Liver (tissue), 9 donors: ENCODE results near the gene DPH5. TPM values are rescaled to one million over a fixed set of nuclear protein-coding genes. Genes with fewer than 3 reads are reported as not detected.
"Not testable (repeated sequence)": the region's sequence is repeated elsewhere in the genome, so short reads cannot be mapped to it uniquely, and the experiment has no call there.

Experiments used
- DNase-seq: peaks from one replicate; pipeline ENCODE4 v3.0.0-alpha.2; 2017; ENCODE audit warnings: low spot score
- H3K27ac ChIP-seq, 2 donors: one replicate each; pipeline ENCODE4 v1.7.0; 2013; ENCODE audit warnings: inconsistent platforms in 2 of 2, low read length in 2 of 2, control low read depth in 1 of 2, low read depth in 1 of 2, mild to moderate bottlenecking in 1 of 2
- H3K27me3 ChIP-seq, 4 donors: one replicate each; pipeline versions ENCODE4 v1.6.1 to v1.7.0; 2013; ENCODE audit warnings: low read length in 3 of 4, inconsistent platforms in 1 of 4, mild to moderate bottlenecking in 1 of 4, moderate library complexity in 1 of 4; ENCODE audit not compliant: control insufficient read depth in 4 of 4, insufficient read depth in 4 of 4
- H3K36me3 ChIP-seq, 4 donors: one replicate each; pipeline versions ENCODE4 v1.6.1 to v1.7.0; 2013; ENCODE audit warnings: low read length in 3 of 4, mild to moderate bottlenecking in 3 of 4, low read depth in 1 of 4, moderate library complexity in 1 of 4; ENCODE audit not compliant: control insufficient read depth in 4 of 4, insufficient read depth in 3 of 4
- H3K4me1 ChIP-seq, 4 donors: one replicate each; pipeline versions ENCODE4 v1.6.1 to v1.7.0; 2013; ENCODE audit warnings: low read length in 3 of 4, mild to moderate bottlenecking in 3 of 4, moderate library complexity in 1 of 4; ENCODE audit not compliant: control insufficient read depth in 4 of 4, insufficient read depth in 4 of 4
- H3K4me3 ChIP-seq, 3 donors: one replicate each; pipeline versions ENCODE4 v1.6.1 to v1.7.0; 2013; ENCODE audit warnings: low read length in 3 of 3, control low read depth in 1 of 3, low read depth in 1 of 3, mild to moderate bottlenecking in 1 of 3
- H3K9ac ChIP-seq, 2 donors: one replicate each; pipeline ENCODE4 v1.7.0; 2013; ENCODE audit warnings: low read length in 2 of 2, mild to moderate bottlenecking in 2 of 2, moderate library complexity in 2 of 2, control low read depth in 1 of 2, low read depth in 1 of 2
- H3K9me3 ChIP-seq, 4 donors: one replicate each; pipeline versions ENCODE4 v1.6.1 to v1.7.0; 2013; ENCODE audit warnings: low read length in 3 of 4; ENCODE audit not compliant: control insufficient read depth in 4 of 4
- EGR1 ChIP-seq, 2 donors: IDR thresholded peaks; 2 replicates each; pipeline ENCODE4 v1.6.1; 2016 to 2018; ENCODE audit warnings: antibody characterized with exemption in 2 of 2, low read depth in 2 of 2
- FOXA1 ChIP-seq: IDR thresholded peaks from 2 replicates; pipeline ENCODE4 v1.6.1; 2016; ENCODE audit warnings: antibody characterized with exemption
- FOXA2 ChIP-seq: IDR thresholded peaks from 2 replicates; pipeline ENCODE4 v1.6.1; 2016; ENCODE audit warnings: antibody characterized with exemption
- GABPA ChIP-seq, 2 donors: IDR thresholded peaks in 1 of 2; conservative IDR thresholded peaks in 1 of 2; 2 replicates each; pipeline ENCODE4 v1.6.1; 2016; ENCODE audit warnings: antibody characterized with exemption in 2 of 2, mild to moderate bottlenecking in 1 of 2, moderate library complexity in 1 of 2
- HNF4A ChIP-seq, 2 donors: conservative IDR thresholded peaks; 2 replicates each; pipeline ENCODE4 v1.6.1; 2016; ENCODE audit warnings: antibody characterized with exemption in 2 of 2, mild to moderate bottlenecking in 2 of 2
- HNF4G ChIP-seq: IDR thresholded peaks from 2 replicates; pipeline ENCODE4 v1.6.1; 2016; ENCODE audit warnings: antibody characterized with exemption
- JUND ChIP-seq, 2 donors: IDR thresholded peaks; 2 replicates each; pipeline ENCODE4 v1.6.1; 2016; ENCODE audit warnings: antibody characterized with exemption in 2 of 2
- MAX ChIP-seq: IDR thresholded peaks from 2 replicates; pipeline ENCODE4 v1.6.1; 2016; ENCODE audit warnings: antibody characterized with exemption
- NR2F2 ChIP-seq: IDR thresholded peaks from 2 replicates; pipeline ENCODE4 v1.6.1; 2016; ENCODE audit warnings: antibody characterized with exemption
- RAD21 ChIP-seq, 2 donors: IDR thresholded peaks; 2 replicates each; pipeline ENCODE4 v1.6.1; 2016; ENCODE audit warnings: antibody characterized with exemption in 2 of 2, mild to moderate bottlenecking in 2 of 2
- RXRA ChIP-seq, 2 donors: IDR thresholded peaks; 2 replicates each; pipeline ENCODE4 v1.6.1; 2017 to 2018; ENCODE audit warnings: antibody characterized with exemption in 2 of 2, mild to moderate bottlenecking in 1 of 2
- SP1 ChIP-seq: IDR thresholded peaks from 2 replicates; pipeline ENCODE4 v1.6.1; 2018; ENCODE audit warnings: antibody characterized with exemption, mild to moderate bottlenecking
- ZBTB33 ChIP-seq: IDR thresholded peaks from 2 replicates; pipeline ENCODE4 v1.6.1; 2016; ENCODE audit warnings: antibody characterized with exemption
- WGBS: extraction: QIAGEN DNeasy Blood & Tissue Kit; methylation state at CpG from one replicate; pipeline ENCODE4 v1.1.7; 2013; 5-methylcytosine and 5-hydroxymethylcytosine counted together
- polyA plus RNA-seq, 2 donors: library from polyadenylated mRNA; stranded (reverse) in 1 of 2; unstranded in 1 of 2; fragments of 200-250 nt in 1 of 2; fragments of >200 nt in 1 of 2; fragmentation: Nextera tagmentation in 1 of 2; extraction: Ambion mirVana in 1 of 2; gene quantifications; one replicate each; pipeline versions ENCODE4 v1.2.1 to v1.2.3, GENCODE V29; 2013 to 2015
- total RNA-seq, 2 donors: library from RNA; depleted of rRNA; stranded (reverse); fragments of >200 nt; gene quantifications; one replicate each; pipeline ENCODE4 v1.2.3, GENCODE V29; 2014
- TF ChIP-seq, protein P1 (sequence below): fragments of 150-350 bp; IDR thresholded peaks from 2 replicates; pipeline ENCODE4 v1.5.1; 2017; ENCODE audit warnings: improper control_type of control experiment, low read depth, low read length; ENCODE audit not compliant: missing input control
- donor health status: healthy.
- donor health status: healthy.
- donor health status: healthy.
- donor health status: healthy.
- donor health status: healthy.

The DPH5 gene
- total and polyA plus RNA-seq, 4 donors = 12.9 to 16.3 (median 14.8) TPM

GRCh38 chr1:100949515-100950158, 75.9 kb downstream of the DPH5 start:
- H3K36me3 ChIP-seq, H3K4me1 ChIP-seq, H3K4me3 ChIP-seq, H3K9ac ChIP-seq, H3K9me3 ChIP-seq, H3K27me3 ChIP-seq, H3K27ac ChIP-seq: not testable (repeated sequence)
- TF ChIP-seq RAD21 (IDR thresholded peaks at IDR 0.05) (peak in 1 of 2 donors; percentile 22), SP1 (peak; percentile 17)
- WGBS = 68% methylated on average over 9 of the region's 9 CpGs
- peak; percentile 62 for DNase-seq

- H3K36me3 ChIP-seq, H3K9ac ChIP-seq, H3K27ac ChIP-seq, H3K4me1 ChIP-seq, H3K4me3 ChIP-seq, DNase-seq, H3K9me3 ChIP-seq, H3K27me3 ChIP-seq: not testable (repeated sequence)
- 95% methylated on average over 7 of the region's 7 CpGs for WGBS
These were observed 76.7 kb downstream of the DPH5 start for GRCh38 chr1:100948721-100949405.

DNA sequence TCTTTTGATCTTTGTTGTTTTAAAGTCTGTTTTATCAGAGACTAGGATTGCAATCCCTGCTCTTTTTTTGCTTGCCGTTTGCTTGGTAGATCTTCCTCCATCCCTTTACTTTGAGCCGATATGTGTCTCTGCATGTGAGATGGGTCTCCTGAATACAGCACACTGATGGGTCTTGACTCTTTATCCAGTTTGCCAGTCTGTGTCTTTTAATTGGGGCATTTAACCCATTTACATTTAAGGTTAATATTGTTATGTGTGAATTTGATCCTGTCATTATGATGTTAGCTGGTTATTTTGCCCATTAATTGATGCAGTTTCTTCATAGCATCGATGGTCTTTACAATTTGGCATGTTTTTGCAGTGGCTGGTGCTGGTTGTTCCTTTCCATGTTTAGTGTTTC, 77.8 kb downstream of the DPH5 start:
- 98% methylated on average over 3 of the region's 3 CpGs for WGBS
- H3K27ac ChIP-seq, H3K9ac ChIP-seq, H3K4me1 ChIP-seq, DNase-seq, H3K27me3 ChIP-seq, H3K4me3 ChIP-seq, H3K36me3 ChIP-seq, H3K9me3 ChIP-seq: not testable (repeated sequence)

GRCh38 chr1:100946064-100946463, 79.5 kb downstream of the DPH5 start:
- not testable (repeated sequence) for DNase-seq, H3K9me3 ChIP-seq, H3K27ac ChIP-seq, H3K9ac ChIP-seq, H3K4me3 ChIP-seq, H3K4me1 ChIP-seq, H3K27me3 ChIP-seq
- 92% methylated on average over 3 of the region's 3 CpGs for WGBS
- H3K36me3 ChIP-seq = peaks cover 0 to 11% (median 3%) of the 10 kb centered on the region in 4 donors

- no peak overlapping the region for H3K27ac ChIP-seq
- TF ChIP-seq ZBTB33 (no peak), MAX (no peak), HNF4G (no peak), GABPA (IDR thresholded peaks at IDR 0.05 in 1 of 2, conservative IDR thresholded peaks at IDR 0.05 in 1 of 2) (no peak), RXRA (IDR thresholded peaks at IDR 0.05) (no peak), RAD21 (IDR thresholded peaks at IDR 0.05) (no peak), EGR1 (IDR thresholded peaks at IDR 0.05; ENCODE audit: low read depth in 2 of 2) (no peak), FOXA1 (no peak), NR2F2 (no peak), JUND (IDR thresholded peaks at IDR 0.05) (no peak), FOXA2 (no peak), HNF4A (conservative IDR thresholded peaks at IDR 0.05) (no peak), SP1 (no peak)
- TF ChIP-seq, protein P1, sequence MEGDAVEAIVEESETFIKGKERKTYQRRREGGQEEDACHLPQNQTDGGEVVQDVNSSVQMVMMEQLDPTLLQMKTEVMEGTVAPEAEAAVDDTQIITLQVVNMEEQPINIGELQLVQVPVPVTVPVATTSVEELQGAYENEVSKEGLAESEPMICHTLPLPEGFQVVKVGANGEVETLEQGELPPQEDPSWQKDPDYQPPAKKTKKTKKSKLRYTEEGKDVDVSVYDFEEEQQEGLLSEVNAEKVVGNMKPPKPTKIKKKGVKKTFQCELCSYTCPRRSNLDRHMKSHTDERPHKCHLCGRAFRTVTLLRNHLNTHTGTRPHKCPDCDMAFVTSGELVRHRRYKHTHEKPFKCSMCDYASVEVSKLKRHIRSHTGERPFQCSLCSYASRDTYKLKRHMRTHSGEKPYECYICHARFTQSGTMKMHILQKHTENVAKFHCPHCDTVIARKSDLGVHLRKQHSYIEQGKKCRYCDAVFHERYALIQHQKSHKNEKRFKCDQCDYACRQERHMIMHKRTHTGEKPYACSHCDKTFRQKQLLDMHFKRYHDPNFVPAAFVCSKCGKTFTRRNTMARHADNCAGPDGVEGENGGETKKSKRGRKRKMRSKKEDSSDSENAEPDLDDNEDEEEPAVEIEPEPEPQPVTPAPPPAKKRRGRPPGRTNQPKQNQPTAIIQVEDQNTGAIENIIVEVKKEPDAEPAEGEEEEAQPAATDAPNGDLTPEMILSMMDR = no peak
- no peak overlapping the region for H3K9ac ChIP-seq
- H3K27me3 ChIP-seq = no peaks in the 10 kb centered on the region
- no peaks in the 10 kb centered on the region for H3K4me1 ChIP-seq
- no peak for DNase-seq
- no peak overlapping the region for H3K4me3 ChIP-seq
- peaks cover 2 to 11% (median 3%) of the 10 kb centered on the region in 4 donors for H3K36me3 ChIP-seq
- WGBS = 97% methylated on average over 1 of the region's 1 CpG
- H3K9me3 ChIP-seq = no peaks in the 10 kb centered on the region
These were observed 82.1 kb downstream of the DPH5 start for GRCh38 chr1:100943533-100943932.
